HEK293 (cell line): ENCODE data around the gene ITGA2.

Experiments
- BCL11B ChIP-seq: fragments of 450-650 bp; formaldehyde crosslinking; IDR thresholded peaks from 2 replicates; pipeline ENCODE4 v1.5.1; 2016; ENCODE audit warnings: low read depth, missing biosample characterization, missing genetic modification characterization
- GLIS1 ChIP-seq: fragments of 450-650 bp; formaldehyde crosslinking; IDR thresholded peaks from 2 replicates; pipeline ENCODE4 v1.5.1; 2016; ENCODE audit warnings: missing biosample characterization, missing genetic modification characterization
- GLIS2 ChIP-seq: fragments of 450-650 bp; formaldehyde crosslinking; IDR thresholded peaks from 2 replicates; pipeline ENCODE4 v1.5.1; 2016; ENCODE audit warnings: missing biosample characterization, missing genetic modification characterization
- HOXA7 ChIP-seq: sonication (generic); formaldehyde crosslinking; IDR thresholded peaks from 2 replicates; pipeline ENCODE4 v1.8.1; 2022; ENCODE audit warnings: missing genetic modification reagents, borderline replicate concordance
- KLF16 ChIP-seq: fragments of 450-650 bp; formaldehyde crosslinking; IDR thresholded peaks from 2 replicates; pipeline ENCODE4 v1.5.1; 2017; ENCODE audit warnings: missing biosample characterization, missing genetic modification characterization
- OSR2 ChIP-seq: fragments of 450-650 bp; formaldehyde crosslinking; IDR thresholded peaks from 2 replicates; pipeline ENCODE4 v1.5.1; 2016; ENCODE audit warnings: missing biosample characterization, missing genetic modification characterization
- SCRT1 ChIP-seq: fragments of 450-650 bp; formaldehyde crosslinking; IDR thresholded peaks from 2 replicates; pipeline ENCODE4 v1.5.1; 2016; ENCODE audit warnings: missing biosample characterization, missing genetic modification characterization, borderline replicate concordance
- SP3 ChIP-seq: fragments of 450-650 bp; formaldehyde crosslinking; IDR thresholded peaks from 2 replicates; pipeline ENCODE4 v1.5.1; 2016; ENCODE audit warnings: missing biosample characterization, missing genetic modification characterization
- ZBTB17 ChIP-seq: fragments of 450-650 bp; formaldehyde crosslinking; IDR thresholded peaks from 2 replicates; pipeline ENCODE4 v1.5.1; 2016; ENCODE audit warnings: missing biosample characterization, missing genetic modification characterization
- ZBTB48 ChIP-seq: fragments of 450-650 bp; formaldehyde crosslinking; IDR thresholded peaks from 2 replicates; pipeline ENCODE4 v1.5.1; 2016; ENCODE audit warnings: missing biosample characterization, missing genetic modification characterization
- ZBTB8A ChIP-seq: fragments of 450-650 bp; formaldehyde crosslinking; IDR thresholded peaks from 2 replicates; pipeline ENCODE4 v1.5.1; 2016; ENCODE audit warnings: missing biosample characterization, missing genetic modification characterization
- ZIC2 ChIP-seq: fragments of 450-650 bp; formaldehyde crosslinking; IDR thresholded peaks from 2 replicates; pipeline ENCODE4 v1.5.1; 2016; ENCODE audit warnings: missing biosample characterization, missing genetic modification characterization
- ZNF10 ChIP-seq: fragments of 450-650 bp; formaldehyde crosslinking; IDR thresholded peaks from 2 replicates; pipeline ENCODE4 v1.5.1; 2017; ENCODE audit warnings: missing biosample characterization, missing genetic modification characterization
- ZNF169 ChIP-seq: fragments of 450-650 bp; formaldehyde crosslinking; IDR thresholded peaks from 2 replicates; pipeline ENCODE4 v1.5.1; 2016; ENCODE audit warnings: missing biosample characterization, missing genetic modification characterization
- ZNF2 ChIP-seq: fragments of 450-650 bp; formaldehyde crosslinking; IDR thresholded peaks from 2 replicates; pipeline ENCODE4 v1.5.1; 2016; ENCODE audit warnings: missing biosample characterization, missing genetic modification characterization
- ZNF202 ChIP-seq: fragments of 450-650 bp; formaldehyde crosslinking; IDR thresholded peaks from 2 replicates; pipeline ENCODE4 v1.5.1; 2016; ENCODE audit warnings: missing biosample characterization, missing genetic modification characterization, borderline replicate concordance
- ZNF223 ChIP-seq: fragments of 450-650 bp; formaldehyde crosslinking; IDR thresholded peaks from 2 replicates; pipeline ENCODE4 v1.5.1; 2016; ENCODE audit warnings: missing biosample characterization, missing genetic modification characterization
- ZNF311 ChIP-seq: fragments of 450-650 bp; formaldehyde crosslinking; IDR thresholded peaks from 2 replicates; pipeline ENCODE4 v1.5.1; 2017; ENCODE audit warnings: missing biosample characterization, missing genetic modification characterization, borderline replicate concordance
- ZNF544 ChIP-seq: fragments of 450-650 bp; formaldehyde crosslinking; IDR thresholded peaks from 2 replicates; pipeline ENCODE4 v1.5.0; 2017; ENCODE audit warnings: missing biosample characterization, missing genetic modification characterization
- ZNF548 ChIP-seq: fragments of 450-650 bp; formaldehyde crosslinking; IDR thresholded peaks from 2 replicates; pipeline ENCODE4 v1.5.1; 2016; ENCODE audit warnings: missing biosample characterization, missing genetic modification characterization
- ZNF555 ChIP-seq: fragments of 450-650 bp; formaldehyde crosslinking; conservative IDR thresholded peaks from 2 replicates; pipeline ENCODE4 v1.5.1; 2017; ENCODE audit warnings: missing biosample characterization, mild to moderate bottlenecking, missing genetic modification characterization, inconsistent platforms
- ZNF558 ChIP-seq: fragments of 450-650 bp; formaldehyde crosslinking; IDR thresholded peaks from 2 replicates; pipeline ENCODE4 v1.5.1; 2016; ENCODE audit warnings: missing biosample characterization, missing genetic modification characterization
- ZNF596 ChIP-seq: fragments of 450-650 bp; IDR thresholded peaks from 2 replicates; pipeline ENCODE4 v1.5.0; 2018; ENCODE audit warnings: missing biosample characterization, mild to moderate bottlenecking, missing genetic modification characterization, moderate library complexity
- ZNF747 ChIP-seq: fragments of 450-650 bp; formaldehyde crosslinking; IDR thresholded peaks from 2 replicates; pipeline ENCODE4 v1.5.1; 2016; ENCODE audit warnings: missing biosample characterization, missing genetic modification characterization
- ZNF777 ChIP-seq: fragments of 450-650 bp; formaldehyde crosslinking; IDR thresholded peaks from 2 replicates; pipeline ENCODE4 v1.5.1; 2017; ENCODE audit warnings: missing biosample characterization, missing genetic modification characterization, borderline replicate concordance
- ZNF843 ChIP-seq: fragments of 450-650 bp; formaldehyde crosslinking; IDR thresholded peaks from 2 replicates; pipeline ENCODE4 v1.5.1; 2016; ENCODE audit warnings: missing biosample characterization, missing genetic modification characterization
- ZSCAN16 ChIP-seq: fragments of 450-650 bp; formaldehyde crosslinking; IDR thresholded peaks from 2 replicates; pipeline ENCODE4 v1.5.1; 2016; ENCODE audit warnings: missing biosample characterization, missing genetic modification characterization
- TF ChIP-seq, protein P1 (sequence below): fragments of 450-650 bp; formaldehyde crosslinking; IDR thresholded peaks from 2 replicates; pipeline ENCODE4 v1.5.1; 2016; ENCODE audit warnings: missing biosample characterization, missing genetic modification characterization
- TF ChIP-seq, protein P2 (sequence below): fragments of 450-650 bp; formaldehyde crosslinking; IDR thresholded peaks from 2 replicates; pipeline ENCODE4 v1.5.1; 2017; ENCODE audit warnings: missing biosample characterization, missing genetic modification characterization
- TF ChIP-seq, protein P3 (sequence below): fragments of 450-650 bp; formaldehyde crosslinking; IDR thresholded peaks from 2 replicates; pipeline ENCODE4 v1.5.1; 2016; ENCODE audit warnings: missing biosample characterization, missing genetic modification characterization
- TF ChIP-seq, protein P4 (sequence below): fragments of 450-650 bp; formaldehyde crosslinking; IDR thresholded peaks from 2 replicates; pipeline ENCODE4 v1.5.1; 2016; ENCODE audit warnings: missing biosample characterization, missing genetic modification characterization
- TF ChIP-seq, protein P5 (sequence below): fragments of 450-650 bp; formaldehyde crosslinking; IDR thresholded peaks from 2 replicates; pipeline ENCODE4 v1.5.1; 2016; ENCODE audit warnings: missing biosample characterization, missing genetic modification characterization

Gene ITGA2

DNA sequence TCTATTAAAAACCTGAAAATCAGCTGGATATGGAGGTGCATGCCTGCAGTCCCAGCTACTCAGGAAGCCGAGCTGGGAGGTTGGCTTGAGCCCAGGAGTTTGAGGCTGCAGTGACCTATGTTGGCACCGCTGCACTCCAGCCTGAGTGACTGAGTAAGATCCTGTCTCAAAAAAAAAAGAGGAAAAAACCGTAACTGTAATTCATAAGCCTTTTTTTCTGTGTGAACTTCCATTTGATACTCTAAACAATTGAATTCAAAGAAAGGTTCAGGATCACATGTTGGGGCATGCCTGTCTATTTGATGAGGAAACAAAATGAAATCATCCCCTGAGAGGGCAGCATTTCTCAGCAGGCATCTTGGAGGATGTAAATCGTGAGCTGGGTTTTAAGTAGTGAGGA lies 38.8 kb downstream of the ITGA2 start (continued):
- TF ChIP-seq ZNF596 (no peak), ZSCAN16 (tag by site-specific recombination) (no peak), ZNF747 (no peak), ZNF558 (tag by site-specific recombination) (no peak; the same call in 1 of the 2 replicates), ZNF843 (tag by site-specific recombination) (peak; percentile 50; the same call in 1 of the 2 replicates), KLF16 (no peak), ZNF223 (tag by site-specific recombination) (no peak), ZNF311 (tag by site-specific recombination) (no peak), GLIS1 (tag by site-specific recombination) (no peak), ZNF169 (tag by site-specific recombination) (no peak), SCRT1 (tag by site-specific recombination) (no peak), ZBTB8A (tag by site-specific recombination) (no peak), SP3 (tag by site-specific recombination) (no peak), ZNF555 (tag by site-specific recombination) (no peak), ZBTB17 (tag by site-specific recombination) (0 out of 2 replicates have a peak, but pooled peaks have one; percentile 34), ZIC2 (tag by site-specific recombination) (peak; percentile 27; the same call in 1 of the 2 replicates), ZNF544 (tag by site-specific recombination) (no peak), ZNF548 (no peak), BCL11B (no peak), OSR2 (tag by site-specific recombination) (peak; percentile 77), ZNF202 (tag by site-specific recombination) (no peak), ZNF777 (tag by site-specific recombination) (no peak), ZBTB48 (tag by site-specific recombination) (no peak), ZNF2 (tag by site-specific recombination) (no peak), GLIS2 (no peak), ZNF10 (no peak), HOXA7 (CRISPR knock-in tag) (no peak)
- TF ChIP-seq, protein P1, sequence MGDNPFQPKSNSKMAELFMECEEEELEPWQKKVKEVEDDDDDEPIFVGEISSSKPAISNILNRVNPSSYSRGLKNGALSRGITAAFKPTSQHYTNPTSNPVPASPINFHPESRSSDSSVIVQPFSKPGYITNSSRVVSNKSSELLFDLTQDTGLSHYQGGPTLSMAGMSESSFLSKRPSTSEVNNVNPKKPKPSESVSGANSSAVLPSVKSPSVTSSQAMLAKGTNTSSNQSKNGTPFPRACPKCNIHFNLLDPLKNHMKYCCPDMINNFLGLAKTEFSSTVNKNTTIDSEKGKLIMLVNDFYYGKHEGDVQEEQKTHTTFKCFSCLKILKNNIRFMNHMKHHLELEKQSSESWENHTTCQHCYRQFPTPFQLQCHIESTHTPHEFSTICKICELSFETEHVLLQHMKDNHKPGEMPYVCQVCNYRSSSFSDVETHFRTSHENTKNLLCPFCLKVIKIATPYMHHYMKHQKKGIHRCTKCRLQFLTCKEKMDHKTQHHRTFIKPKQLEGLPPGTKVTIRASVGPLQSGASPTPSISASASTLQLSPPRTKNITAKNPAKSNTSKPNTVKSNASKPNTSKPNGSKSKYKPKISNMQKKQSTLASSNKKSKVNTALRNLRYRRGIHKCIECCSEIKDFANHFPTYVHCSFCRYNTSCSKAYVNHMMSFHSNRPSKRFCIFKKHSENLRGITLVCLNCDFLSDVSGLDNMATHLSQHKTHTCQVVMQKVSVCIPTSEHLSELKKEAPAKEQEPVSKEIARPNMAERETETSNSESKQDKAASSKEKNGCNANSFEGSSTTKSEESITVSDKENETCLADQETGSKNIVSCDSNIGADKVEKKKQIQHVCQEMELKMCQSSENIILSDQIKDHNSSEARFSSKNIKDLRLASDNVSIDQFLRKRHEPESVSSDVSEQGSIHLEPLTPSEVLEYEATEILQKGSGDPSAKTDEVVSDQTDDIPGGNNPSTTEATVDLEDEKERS (tag by site-specific recombination) = no peak
- TF ChIP-seq, protein P2, sequence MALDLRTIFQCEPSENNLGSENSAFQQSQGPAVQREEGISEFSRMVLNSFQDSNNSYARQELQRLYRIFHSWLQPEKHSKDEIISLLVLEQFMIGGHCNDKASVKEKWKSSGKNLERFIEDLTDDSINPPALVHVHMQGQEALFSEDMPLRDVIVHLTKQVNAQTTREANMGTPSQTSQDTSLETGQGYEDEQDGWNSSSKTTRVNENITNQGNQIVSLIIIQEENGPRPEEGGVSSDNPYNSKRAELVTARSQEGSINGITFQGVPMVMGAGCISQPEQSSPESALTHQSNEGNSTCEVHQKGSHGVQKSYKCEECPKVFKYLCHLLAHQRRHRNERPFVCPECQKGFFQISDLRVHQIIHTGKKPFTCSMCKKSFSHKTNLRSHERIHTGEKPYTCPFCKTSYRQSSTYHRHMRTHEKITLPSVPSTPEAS (tag by site-specific recombination) = no peak
- TF ChIP-seq, protein P3, sequence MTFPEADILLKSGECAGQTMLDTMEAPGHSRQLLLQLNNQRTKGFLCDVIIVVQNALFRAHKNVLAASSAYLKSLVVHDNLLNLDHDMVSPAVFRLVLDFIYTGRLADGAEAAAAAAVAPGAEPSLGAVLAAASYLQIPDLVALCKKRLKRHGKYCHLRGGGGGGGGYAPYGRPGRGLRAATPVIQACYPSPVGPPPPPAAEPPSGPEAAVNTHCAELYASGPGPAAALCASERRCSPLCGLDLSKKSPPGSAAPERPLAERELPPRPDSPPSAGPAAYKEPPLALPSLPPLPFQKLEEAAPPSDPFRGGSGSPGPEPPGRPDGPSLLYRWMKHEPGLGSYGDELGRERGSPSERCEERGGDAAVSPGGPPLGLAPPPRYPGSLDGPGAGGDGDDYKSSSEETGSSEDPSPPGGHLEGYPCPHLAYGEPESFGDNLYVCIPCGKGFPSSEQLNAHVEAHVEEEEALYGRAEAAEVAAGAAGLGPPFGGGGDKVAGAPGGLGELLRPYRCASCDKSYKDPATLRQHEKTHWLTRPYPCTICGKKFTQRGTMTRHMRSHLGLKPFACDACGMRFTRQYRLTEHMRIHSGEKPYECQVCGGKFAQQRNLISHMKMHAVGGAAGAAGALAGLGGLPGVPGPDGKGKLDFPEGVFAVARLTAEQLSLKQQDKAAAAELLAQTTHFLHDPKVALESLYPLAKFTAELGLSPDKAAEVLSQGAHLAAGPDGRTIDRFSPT (tag by site-specific recombination) = no peak
- TF ChIP-seq, protein P4, sequence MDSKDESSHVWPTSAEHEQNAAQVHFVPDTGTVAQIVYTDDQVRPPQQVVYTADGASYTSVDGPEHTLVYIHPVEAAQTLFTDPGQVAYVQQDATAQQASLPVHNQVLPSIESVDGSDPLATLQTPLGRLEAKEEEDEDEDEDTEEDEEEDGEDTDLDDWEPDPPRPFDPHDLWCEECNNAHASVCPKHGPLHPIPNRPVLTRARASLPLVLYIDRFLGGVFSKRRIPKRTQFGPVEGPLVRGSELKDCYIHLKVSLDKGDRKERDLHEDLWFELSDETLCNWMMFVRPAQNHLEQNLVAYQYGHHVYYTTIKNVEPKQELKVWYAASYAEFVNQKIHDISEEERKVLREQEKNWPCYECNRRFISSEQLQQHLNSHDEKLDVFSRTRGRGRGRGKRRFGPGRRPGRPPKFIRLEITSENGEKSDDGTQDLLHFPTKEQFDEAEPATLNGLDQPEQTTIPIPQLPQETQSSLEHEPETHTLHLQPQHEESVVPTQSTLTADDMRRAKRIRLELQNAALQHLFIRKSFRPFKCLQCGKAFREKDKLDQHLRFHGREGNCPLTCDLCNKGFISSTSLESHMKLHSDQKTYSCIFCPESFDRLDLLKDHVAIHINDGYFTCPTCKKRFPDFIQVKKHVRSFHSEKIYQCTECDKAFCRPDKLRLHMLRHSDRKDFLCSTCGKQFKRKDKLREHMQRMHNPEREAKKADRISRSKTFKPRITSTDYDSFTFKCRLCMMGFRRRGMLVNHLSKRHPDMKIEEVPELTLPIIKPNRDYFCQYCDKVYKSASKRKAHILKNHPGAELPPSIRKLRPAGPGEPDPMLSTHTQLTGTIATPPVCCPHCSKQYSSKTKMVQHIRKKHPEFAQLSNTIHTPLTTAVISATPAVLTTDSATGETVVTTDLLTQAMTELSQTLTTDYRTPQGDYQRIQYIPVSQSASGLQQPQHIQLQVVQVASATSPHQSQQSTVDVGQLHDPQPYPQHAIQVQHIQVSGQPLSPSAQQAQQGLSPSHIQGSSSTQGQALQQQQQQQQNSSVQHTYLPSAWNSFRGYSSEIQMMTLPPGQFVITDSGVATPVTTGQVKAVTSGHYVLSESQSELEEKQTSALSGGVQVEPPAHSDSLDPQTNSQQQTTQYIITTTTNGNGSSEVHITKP (tag by site-specific recombination) = 0 out of 2 replicates have a peak, but pooled peaks have one; percentile 17
- TF ChIP-seq, protein P5, sequence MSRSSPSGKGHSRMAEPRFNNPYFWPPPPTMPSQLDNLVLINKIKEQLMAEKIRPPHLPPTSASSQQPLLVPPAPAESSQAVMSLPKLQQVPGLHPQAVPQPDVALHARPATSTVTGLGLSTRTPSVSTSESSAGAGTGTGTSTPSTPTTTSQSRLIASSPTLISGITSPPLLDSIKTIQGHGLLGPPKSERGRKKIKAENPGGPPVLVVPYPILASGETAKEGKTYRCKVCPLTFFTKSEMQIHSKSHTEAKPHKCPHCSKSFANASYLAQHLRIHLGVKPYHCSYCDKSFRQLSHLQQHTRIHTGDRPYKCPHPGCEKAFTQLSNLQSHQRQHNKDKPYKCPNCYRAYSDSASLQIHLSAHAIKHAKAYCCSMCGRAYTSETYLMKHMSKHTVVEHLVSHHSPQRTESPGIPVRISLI (tag by site-specific recombination) = peak; percentile 98
